ENCODE measurements around the gene ZNF496.

DNA sequence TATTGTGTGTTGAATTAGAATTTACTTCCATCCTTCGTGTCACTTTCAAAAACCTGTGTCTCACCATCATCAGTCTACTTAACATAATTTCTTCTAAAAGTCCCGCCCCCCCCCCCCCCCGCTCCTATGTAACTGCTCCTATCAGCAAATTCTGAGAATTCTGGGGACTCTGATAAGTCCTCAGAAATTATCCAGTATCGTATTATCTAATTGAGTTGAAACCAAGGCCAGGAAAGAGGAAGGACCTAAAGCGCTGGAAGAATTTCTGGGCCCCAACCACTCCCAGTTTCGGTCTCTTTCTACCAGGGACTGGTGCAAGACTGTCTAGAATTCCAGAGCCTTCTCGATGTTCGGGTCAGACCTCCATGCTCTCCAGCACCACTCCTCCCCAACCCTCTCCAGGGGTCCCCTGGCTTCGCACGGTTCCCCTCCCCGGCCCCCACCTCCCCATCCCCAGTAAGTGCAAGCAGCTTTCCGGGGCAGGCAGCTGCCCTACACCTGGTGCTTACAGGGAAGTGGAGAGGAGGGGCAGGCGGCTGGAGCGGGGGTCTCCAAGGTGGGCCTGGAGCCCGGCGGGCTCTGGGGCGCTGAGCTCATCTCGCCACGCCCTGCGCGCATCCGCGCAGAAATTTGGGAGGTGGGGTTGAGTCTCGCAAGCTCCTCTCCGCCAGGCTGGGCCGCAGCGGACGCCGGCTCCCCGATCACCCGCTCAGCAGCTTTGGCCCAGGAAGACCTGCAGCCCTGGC lies 16.0 kb upstream of the ZNF496 start:
- no peak for TF ChIP-seq CTCF (IDR thresholded peaks at IDR 0.05)
- no peak for TF ChIP-seq ZFX (IDR thresholded peaks at IDR 0.05; ENCODE audit: borderline replicate concordance)
